ENCODE results near the gene PDHB. TPM values are rescaled to one million over a fixed set of nuclear protein-coding genes. Genes with fewer than 3 reads are reported as not detected.
"Not testable (repeated sequence)": the region's sequence is repeated elsewhere in the genome, so short reads cannot be mapped to it uniquely, and the experiment has no call there.

Gene PDHB
- total RNA-seq, 1 donor from 2014 or later: 75.7 TPM

- H3K4me3 ChIP-seq (ENCODE audit: low read length in 3 of 3); H3K27ac ChIP-seq (ENCODE audit: low read depth, low read length); H3K9me3 ChIP-seq (ENCODE audit: control insufficient read depth in 3 of 3, low read length in 3 of 3); H3K27me3 ChIP-seq (ENCODE audit: control insufficient read depth in 3 of 3, insufficient read depth in 3 of 3, low read length in 3 of 3); H3K36me3 ChIP-seq (ENCODE audit: control insufficient read depth in 3 of 3, insufficient read depth in 3 of 3, low read length in 3 of 3); H3K9ac ChIP-seq (ENCODE audit: low read depth in 1 of 3, low read length in 3 of 3): not testable (repeated sequence)
- H3K4me1 ChIP-seq (ENCODE audit: control insufficient read depth in 3 of 3, insufficient read depth in 3 of 3, low read length in 3 of 3): peaks cover 14 to 23% (median 17%) of the 10 kb centered on the region in 3 donors
Measured at GRCh38 chr3:58437276-58437675, 3.6 kb upstream of the PDHB start.

GRCh38 chr3:58434990-58435389 lies 1.4 kb upstream of the PDHB start:
- Histone ChIP-seq H3K4me3 (ENCODE audit: low read length in 3 of 3) (no peak overlapping the region), H3K4me1 (ENCODE audit: control insufficient read depth in 3 of 3, insufficient read depth in 3 of 3, low read length in 3 of 3) (peaks cover 19 to 29% (median 22%) of the 10 kb centered on the region in 3 donors), H3K27ac (ENCODE audit: low read depth, low read length) (peak overlapping the region; percentile 87), H3K9ac (ENCODE audit: low read depth in 1 of 3, low read length in 3 of 3) (peak overlapping the region in 1 of 3 donors; percentile 34), H3K27me3 (ENCODE audit: control insufficient read depth in 3 of 3, insufficient read depth in 3 of 3, low read length in 3 of 3) (no peaks in the 10 kb centered on the region), H3K36me3 (ENCODE audit: control insufficient read depth in 3 of 3, insufficient read depth in 3 of 3, low read length in 3 of 3) (peaks cover 15 to 21% (median 20%) of the 10 kb centered on the region in 3 donors), H3K9me3 (ENCODE audit: control insufficient read depth in 3 of 3, low read length in 3 of 3) (no peaks in the 10 kb centered on the region)

- peaks cover 19 to 25% (median 25%) of the 10 kb centered on the region in 3 donors for H3K36me3 ChIP-seq (ENCODE audit: control insufficient read depth in 3 of 3, insufficient read depth in 3 of 3, low read length in 3 of 3)
- H3K4me3 ChIP-seq (ENCODE audit: low read length in 3 of 3): peak overlapping the region in 2 of 3 donors; percentile 82 to 93
- peaks cover 19 to 29% (median 22%) of the 10 kb centered on the region in 3 donors for H3K4me1 ChIP-seq (ENCODE audit: control insufficient read depth in 3 of 3, insufficient read depth in 3 of 3, low read length in 3 of 3)
- H3K27me3 ChIP-seq (ENCODE audit: control insufficient read depth in 3 of 3, insufficient read depth in 3 of 3, low read length in 3 of 3): no peaks in the 10 kb centered on the region
- H3K27ac ChIP-seq (ENCODE audit: low read depth, low read length): peak overlapping the region; percentile 87
- H3K9ac ChIP-seq (ENCODE audit: low read depth in 1 of 3, low read length in 3 of 3): peak overlapping the region in 1 of 3 donors; percentile 74
- H3K9me3 ChIP-seq (ENCODE audit: control insufficient read depth in 3 of 3, low read length in 3 of 3): no peaks in the 10 kb centered on the region
Measured at GRCh38 chr3:58434511-58434910, 879 bp upstream of the PDHB start.

- peaks cover 23 to 29% (median 29%) of the 10 kb centered on the region in 3 donors for H3K36me3 ChIP-seq (ENCODE audit: control insufficient read depth in 3 of 3, insufficient read depth in 3 of 3, low read length in 3 of 3)
- peak overlapping the region; percentile 87 for H3K27ac ChIP-seq (ENCODE audit: low read depth, low read length)
- no peaks in the 10 kb centered on the region for H3K27me3 ChIP-seq (ENCODE audit: control insufficient read depth in 3 of 3, insufficient read depth in 3 of 3, low read length in 3 of 3)
- peaks cover 19 to 29% (median 22%) of the 10 kb centered on the region in 3 donors for H3K4me1 ChIP-seq (ENCODE audit: control insufficient read depth in 3 of 3, insufficient read depth in 3 of 3, low read length in 3 of 3)
- no peaks in the 10 kb centered on the region for H3K9me3 ChIP-seq (ENCODE audit: control insufficient read depth in 3 of 3, low read length in 3 of 3)
- peak overlapping the region; percentile 82 to 93 (median 86) for H3K4me3 ChIP-seq (ENCODE audit: low read length in 3 of 3)
- peak overlapping the region; percentile 61 to 76 (median 74) for H3K9ac ChIP-seq (ENCODE audit: low read depth in 1 of 3, low read length in 3 of 3)
Measured at GRCh38 chr3:58434168-58434504, 504 bp upstream of the PDHB start.

GRCh38 chr3:58432905-58433304 lies 727 bp downstream of the PDHB start:
- Histone ChIP-seq H3K27me3 (ENCODE audit: control insufficient read depth in 3 of 3, insufficient read depth in 3 of 3, low read length in 3 of 3) (no peaks in the 10 kb centered on the region), H3K4me1 (ENCODE audit: control insufficient read depth in 3 of 3, insufficient read depth in 3 of 3, low read length in 3 of 3) (peaks cover 19 to 29% (median 22%) of the 10 kb centered on the region in 3 donors), H3K9me3 (ENCODE audit: control insufficient read depth in 3 of 3, low read length in 3 of 3) (no peaks in the 10 kb centered on the region), H3K36me3 (ENCODE audit: control insufficient read depth in 3 of 3, insufficient read depth in 3 of 3, low read length in 3 of 3) (peaks cover 34 to 41% (median 40%) of the 10 kb centered on the region in 3 donors), H3K9ac (ENCODE audit: low read depth in 1 of 3, low read length in 3 of 3) (peak overlapping the region; percentile 88 to 97 (median 90)), H3K27ac (ENCODE audit: low read depth, low read length) (peak overlapping the region; percentile 87), H3K4me3 (ENCODE audit: low read length in 3 of 3) (peak overlapping the region; percentile 92 to 97 (median 93))

- Histone ChIP-seq H3K36me3 (ENCODE audit: control insufficient read depth in 3 of 3, insufficient read depth in 3 of 3, low read length in 3 of 3) (peaks cover 46 to 67% (median 63%) of the 10 kb centered on the region in 3 donors), H3K4me3 (ENCODE audit: low read length in 3 of 3) (no peak overlapping the region), H3K27me3 (ENCODE audit: control insufficient read depth in 3 of 3, insufficient read depth in 3 of 3, low read length in 3 of 3) (no peaks in the 10 kb centered on the region), H3K9ac (ENCODE audit: low read depth in 1 of 3, low read length in 3 of 3) (no peak overlapping the region), H3K9me3 (ENCODE audit: control insufficient read depth in 3 of 3, low read length in 3 of 3) (no peaks in the 10 kb centered on the region), H3K27ac (ENCODE audit: low read depth, low read length) (no peak overlapping the region), H3K4me1 (ENCODE audit: control insufficient read depth in 3 of 3, insufficient read depth in 3 of 3, low read length in 3 of 3) (peaks cover 16 to 24% (median 18%) of the 10 kb centered on the region in 3 donors)
Measured at GRCh38 chr3:58429657-58430056, 4.0 kb downstream of the PDHB start.

GRCh38 chr3:58427661-58428361 lies 5.8 kb downstream of the PDHB start:
- H3K27me3 ChIP-seq (ENCODE audit: control insufficient read depth in 3 of 3, insufficient read depth in 3 of 3, low read length in 3 of 3): no peaks in the 10 kb centered on the region
- H3K27ac ChIP-seq (ENCODE audit: low read depth, low read length): no peak overlapping the region
- H3K9me3 ChIP-seq (ENCODE audit: control insufficient read depth in 3 of 3, low read length in 3 of 3): no peaks in the 10 kb centered on the region
- no peak overlapping the region for H3K4me3 ChIP-seq (ENCODE audit: low read length in 3 of 3)
- peaks cover 9 to 12% (median 9%) of the 10 kb centered on the region in 3 donors for H3K4me1 ChIP-seq (ENCODE audit: control insufficient read depth in 3 of 3, insufficient read depth in 3 of 3, low read length in 3 of 3)
- peaks cover 50 to 81% (median 81%) of the 10 kb centered on the region in 3 donors for H3K36me3 ChIP-seq (ENCODE audit: control insufficient read depth in 3 of 3, insufficient read depth in 3 of 3, low read length in 3 of 3)
- H3K9ac ChIP-seq (ENCODE audit: low read depth in 1 of 3, low read length in 3 of 3): no peak overlapping the region

- Histone ChIP-seq H3K36me3 (ENCODE audit: control insufficient read depth in 3 of 3, insufficient read depth in 3 of 3, low read length in 3 of 3) (peaks cover 42 to 86% (median 82%) of the 10 kb centered on the region in 3 donors), H3K4me1 (ENCODE audit: control insufficient read depth in 3 of 3, insufficient read depth in 3 of 3, low read length in 3 of 3) (peaks cover 0 to 4% (median 0%) of the 10 kb centered on the region in 3 donors), H3K27ac (ENCODE audit: low read depth, low read length) (no peak overlapping the region), H3K4me3 (ENCODE audit: low read length in 3 of 3) (no peak overlapping the region), H3K9ac (ENCODE audit: low read depth in 1 of 3, low read length in 3 of 3) (no peak overlapping the region), H3K27me3 (ENCODE audit: control insufficient read depth in 3 of 3, insufficient read depth in 3 of 3, low read length in 3 of 3) (no peaks in the 10 kb centered on the region), H3K9me3 (ENCODE audit: control insufficient read depth in 3 of 3, low read length in 3 of 3) (no peaks in the 10 kb centered on the region)
Measured at GRCh38 chr3:58425782-58426181, 7.8 kb downstream of the PDHB start.

- H3K27ac ChIP-seq (ENCODE audit: low read depth, low read length): no peak overlapping the region
- H3K9ac ChIP-seq (ENCODE audit: low read depth in 1 of 3, low read length in 3 of 3): no peak overlapping the region
- H3K27me3 ChIP-seq (ENCODE audit: control insufficient read depth in 3 of 3, insufficient read depth in 3 of 3, low read length in 3 of 3): no peaks in the 10 kb centered on the region
- peaks cover 32 to 76% (median 70%) of the 10 kb centered on the region in 3 donors for H3K36me3 ChIP-seq (ENCODE audit: control insufficient read depth in 3 of 3, insufficient read depth in 3 of 3, low read length in 3 of 3)
- no peak overlapping the region for H3K4me3 ChIP-seq (ENCODE audit: low read length in 3 of 3)
- peaks cover 0 to 5% (median 0%) of the 10 kb centered on the region in 3 donors for H3K4me1 ChIP-seq (ENCODE audit: control insufficient read depth in 3 of 3, insufficient read depth in 3 of 3, low read length in 3 of 3)
- no peaks in the 10 kb centered on the region for H3K9me3 ChIP-seq (ENCODE audit: control insufficient read depth in 3 of 3, low read length in 3 of 3)
Measured at GRCh38 chr3:58424613-58425012, 9.0 kb downstream of the PDHB start.

- Histone ChIP-seq H3K36me3 (ENCODE audit: control insufficient read depth in 3 of 3, insufficient read depth in 3 of 3, low read length in 3 of 3) (peaks cover 15 to 59% (median 55%) of the 10 kb centered on the region in 3 donors), H3K9ac (ENCODE audit: low read depth in 1 of 3, low read length in 3 of 3) (no peak overlapping the region), H3K4me1 (ENCODE audit: control insufficient read depth in 3 of 3, insufficient read depth in 3 of 3, low read length in 3 of 3) (peaks cover 0 to 7% (median 0%) of the 10 kb centered on the region in 3 donors), H3K4me3 (ENCODE audit: low read length in 3 of 3) (no peak overlapping the region), H3K9me3 (ENCODE audit: control insufficient read depth in 3 of 3, low read length in 3 of 3) (no peaks in the 10 kb centered on the region), H3K27ac (ENCODE audit: low read depth, low read length) (no peak overlapping the region), H3K27me3 (ENCODE audit: control insufficient read depth in 3 of 3, insufficient read depth in 3 of 3, low read length in 3 of 3) (no peaks in the 10 kb centered on the region)
Measured at GRCh38 chr3:58422756-58423325, 10.8 kb downstream of the PDHB start.
